ENCODE data around the gene VIPR2. TPM values are rescaled to one million over a fixed set of nuclear protein-coding genes. Genes with fewer than 3 reads are reported as not detected.

VIPR2 gene
- total RNA-seq, 1 donor from 2014 or later = not detected

- FAIRE-seq (no peak), DNase-seq (ENCODE audit: low read depth) (no peak)
- Histone ChIP-seq H3K4me3 (ENCODE audit: low read depth, low read length) (no peak overlapping the region), H3K27me3 (ENCODE audit: control insufficient read depth, insufficient read depth, low read length) (no peaks in the 10 kb centered on the region), H3K36me3 (ENCODE audit: control insufficient read depth, insufficient read depth, low read length) (no peaks in the 10 kb centered on the region)
- no peak for TF ChIP-seq CTCF (IDR thresholded peaks at IDR 0.05; ENCODE audit: insufficient read depth, low read length, severe bottlenecking)
These were observed 25.5 kb downstream of the VIPR2 start for GRCh38 chr7:159119026-159119741.

GRCh38 chr7:159118623-159119022, 26.0 kb downstream of the VIPR2 start:
- no peaks in the 10 kb centered on the region for H3K36me3 ChIP-seq (ENCODE audit: control insufficient read depth, insufficient read depth, low read length)
- H3K4me3 ChIP-seq (ENCODE audit: low read depth, low read length) = no peak overlapping the region
- DNase-seq (ENCODE audit: low read depth) = no peak
- no peak for FAIRE-seq
- H3K27me3 ChIP-seq (ENCODE audit: control insufficient read depth, insufficient read depth, low read length) = no peaks in the 10 kb centered on the region
- TF ChIP-seq CTCF (IDR thresholded peaks at IDR 0.05; ENCODE audit: insufficient read depth, low read length, severe bottlenecking) = no peak

GRCh38 chr7:159118197-159118595, 26.5 kb downstream of the VIPR2 start:
- H3K36me3 ChIP-seq (ENCODE audit: control insufficient read depth, insufficient read depth, low read length) = no peaks in the 10 kb centered on the region
- no peak for FAIRE-seq
- DNase-seq (ENCODE audit: low read depth) = no peak
- no peak for TF ChIP-seq CTCF (IDR thresholded peaks at IDR 0.05; ENCODE audit: insufficient read depth, low read length, severe bottlenecking)
- H3K27me3 ChIP-seq (ENCODE audit: control insufficient read depth, insufficient read depth, low read length) = no peaks in the 10 kb centered on the region
- H3K4me3 ChIP-seq (ENCODE audit: low read depth, low read length) = no peak overlapping the region

- no peak for TF ChIP-seq CTCF (IDR thresholded peaks at IDR 0.05; ENCODE audit: insufficient read depth, low read length, severe bottlenecking)
These were observed 27.1 kb downstream of the VIPR2 start for GRCh38 chr7:159117366-159118196.

GRCh38 chr7:159116581-159117339, 27.9 kb downstream of the VIPR2 start:
- H3K4me3 ChIP-seq (ENCODE audit: low read depth, low read length) = no peak overlapping the region
- no peaks in the 10 kb centered on the region for H3K36me3 ChIP-seq (ENCODE audit: control insufficient read depth, insufficient read depth, low read length)
- TF ChIP-seq CTCF (IDR thresholded peaks at IDR 0.05; ENCODE audit: insufficient read depth, low read length, severe bottlenecking) = no peak
- DNase-seq (ENCODE audit: low read depth) (no peak), FAIRE-seq (no peak)
- H3K27me3 ChIP-seq (ENCODE audit: control insufficient read depth, insufficient read depth, low read length) = no peaks in the 10 kb centered on the region

More at GRCh38 chr7:159117366-159118196, 27.1 kb downstream of the VIPR2 start:
- H3K27me3 ChIP-seq (ENCODE audit: control insufficient read depth, insufficient read depth, low read length) = no peaks in the 10 kb centered on the region
- no peak overlapping the region for H3K4me3 ChIP-seq (ENCODE audit: low read depth, low read length)
- DNase-seq (ENCODE audit: low read depth) = no peak
- no peaks in the 10 kb centered on the region for H3K36me3 ChIP-seq (ENCODE audit: control insufficient read depth, insufficient read depth, low read length)
- no peak for FAIRE-seq

All from bronchial epithelial cell (primary cell).